Breast epithelium (tissue), 4 donors: ENCODE data around the gene KSR2. TPM values are rescaled to one million over a fixed set of nuclear protein-coding genes. Genes with fewer than 3 reads are reported as not detected.

ENCODE experiments used
- DNase-seq, 2 donors: peaks; one replicate each; pipeline ENCODE4 v3.0.0-alpha.2; 2019; ENCODE audit warnings: low spot score in 2 of 2
- H3K27ac ChIP-seq, 2 donors: fragments of 200-600 bp; sonication (generic) in 1 of 2; one replicate each; pipeline ENCODE4 v1.5.1; 2016 to 2019; ENCODE audit warnings: mild to moderate bottlenecking in 1 of 2
- H3K27me3 ChIP-seq, 2 donors: fragments of 200-600 bp; sonication (generic) in 1 of 2; one replicate each; pipeline versions ENCODE4 v1.5.1 to v1.6.0; 2017 to 2019; ENCODE audit warnings: control low read depth in 1 of 2, mild to moderate bottlenecking in 1 of 2
- H3K36me3 ChIP-seq: fragments of 200-600 bp; one replicate; pipeline ENCODE4 v1.5.1; 2019
- H3K4me1 ChIP-seq, 2 donors: fragments of 200-600 bp; sonication (generic); one replicate each; pipeline ENCODE4 v1.5.1; 2016 to 2019; ENCODE audit warnings: control low read depth in 1 of 2
- H3K4me3 ChIP-seq, 3 donors: fragments of 200-600 bp; sonication (generic); 1 replicate in 2 of 3; 2 replicates in 1 of 3; pipeline ENCODE4 v1.5.1; 2016 to 2019; ENCODE audit warnings: mild to moderate bottlenecking in 3 of 3, moderate library complexity in 2 of 3
- H3K9me3 ChIP-seq, 2 donors: fragments of 200-600 bp; sonication (generic) in 1 of 2; one replicate each; pipeline ENCODE4 v1.5.1; 2016 to 2019; ENCODE audit warnings: control low read depth in 1 of 2
- CTCF ChIP-seq, 3 donors: fragments of 450-650 bp; IDR thresholded peaks; one replicate each; pipeline ENCODE4 v1.5.1; 2016 to 2017; ENCODE audit warnings: antibody characterized with exemption in 3 of 3, mild to moderate bottlenecking in 3 of 3, moderate library complexity in 3 of 3
- POLR2A ChIP-seq: fragments of 450-650 bp; IDR thresholded peaks from one replicate; pipeline ENCODE4 v1.6.1; 2016; ENCODE audit warnings: antibody characterized with exemption, mild to moderate bottlenecking, moderate library complexity
- POLR2AphosphoS5 ChIP-seq, 3 donors: sonication (generic); formaldehyde crosslinking; IDR thresholded peaks; one replicate each; pipeline ENCODE4 v1.6.1; 2017; ENCODE audit warnings: antibody characterized with exemption in 3 of 3
- intact Hi-C: fragments of 100-400 bp; cut with DNase I; formaldehyde crosslinking; loops from one replicate; pipeline ENCODE4 v1.15.1; 2023; ENCODE audit warnings: low total_unique reads
- total RNA-seq, 3 donors: library from RNA; depleted of rRNA; stranded (reverse); fragments of >200 nt; gene quantifications; one replicate each; pipeline ENCODE4 v1.1.0, GENCODE V29; 2016

The KSR2 gene
- total RNA-seq, 3 donors from 2014 or later: under 0.01 to 1.9 (median 0.33) TPM

GRCh38 chr12:117998719-117999118, 29.9 kb upstream of the KSR2 start:
- Histone ChIP-seq H3K9me3 (no peaks in the 10 kb centered on the region), H3K4me3 (no peak overlapping the region), H3K27ac (no peak overlapping the region), H3K36me3 (no peaks in the 10 kb centered on the region), H3K27me3 (no peaks in the 10 kb centered on the region), H3K4me1 (no peaks in the 10 kb centered on the region)
- intact Hi-C loops: no loop called here
- DNase-seq: no peak
- TF ChIP-seq POLR2AphosphoS5 (IDR thresholded peaks at IDR 0.05) (no peak), CTCF (IDR thresholded peaks at IDR 0.05) (no peak), POLR2A (no peak)

GRCh38 chr12:117994551-117995438, 26.0 kb upstream of the KSR2 start:
- intact Hi-C loops: no loop called here
- no peaks in the 10 kb centered on the region for H3K9me3 ChIP-seq
- TF ChIP-seq POLR2AphosphoS5 (IDR thresholded peaks at IDR 0.05): no peak
- no peak for TF ChIP-seq CTCF (IDR thresholded peaks at IDR 0.05)
- no peak for TF ChIP-seq POLR2A

GRCh38 chr12:117986705-117987469, 18.1 kb upstream of the KSR2 start:
- H3K27me3 ChIP-seq: no peaks in the 10 kb centered on the region
- no peaks in the 10 kb centered on the region for H3K9me3 ChIP-seq
- H3K27ac ChIP-seq: no peak overlapping the region
- no peaks in the 10 kb centered on the region for H3K36me3 ChIP-seq
- TF ChIP-seq POLR2A (no peak), CTCF (IDR thresholded peaks at IDR 0.05) (no peak), POLR2AphosphoS5 (IDR thresholded peaks at IDR 0.05) (no peak)
- H3K4me3 ChIP-seq: no peak overlapping the region
- no peaks in the 10 kb centered on the region for H3K4me1 ChIP-seq
- DNase-seq: no peak
- intact Hi-C loops: no loop called here

More at GRCh38 chr12:117994551-117995438, 26.0 kb upstream of the KSR2 start:
- no peaks in the 10 kb centered on the region for H3K36me3 ChIP-seq
- no peaks in the 10 kb centered on the region for H3K4me1 ChIP-seq
- H3K4me3 ChIP-seq: no peak overlapping the region
- no peaks in the 10 kb centered on the region for H3K27me3 ChIP-seq
- no peak for DNase-seq
- H3K27ac ChIP-seq: no peak overlapping the region

GRCh38 chr12:117985182-117985581, 16.4 kb upstream of the KSR2 start:
- no peaks in the 10 kb centered on the region for H3K36me3 ChIP-seq
- H3K4me1 ChIP-seq: no peaks in the 10 kb centered on the region
- TF ChIP-seq POLR2A (no peak), CTCF (IDR thresholded peaks at IDR 0.05) (no peak), POLR2AphosphoS5 (IDR thresholded peaks at IDR 0.05) (no peak)
- DNase-seq: no peak
- H3K4me3 ChIP-seq: no peak overlapping the region
- H3K27me3 ChIP-seq: no peaks in the 10 kb centered on the region
- intact Hi-C loops: no loop called here
- H3K27ac ChIP-seq: no peak overlapping the region
- no peaks in the 10 kb centered on the region for H3K9me3 ChIP-seq

GRCh38 chr12:117981267-117981666, 12.5 kb upstream of the KSR2 start:
- Histone ChIP-seq H3K27me3 (no peaks in the 10 kb centered on the region), H3K4me1 (no peaks in the 10 kb centered on the region), H3K27ac (no peak overlapping the region), H3K36me3 (no peaks in the 10 kb centered on the region), H3K4me3 (no peak overlapping the region), H3K9me3 (no peaks in the 10 kb centered on the region)
- no peak for DNase-seq
- intact Hi-C loops: no loop called here
- TF ChIP-seq CTCF (IDR thresholded peaks at IDR 0.05) (no peak), POLR2AphosphoS5 (IDR thresholded peaks at IDR 0.05) (no peak), POLR2A (no peak)
